ENCODE results near the gene TMC6. TPM values are rescaled to one million over a fixed set of nuclear protein-coding genes. Genes with fewer than 3 reads are reported as not detected.

The TMC6 gene
- polyA plus RNA-seq, 1 of the 3 experiments (the other 2 are of a cell fraction): 5.5 TPM

DNA sequence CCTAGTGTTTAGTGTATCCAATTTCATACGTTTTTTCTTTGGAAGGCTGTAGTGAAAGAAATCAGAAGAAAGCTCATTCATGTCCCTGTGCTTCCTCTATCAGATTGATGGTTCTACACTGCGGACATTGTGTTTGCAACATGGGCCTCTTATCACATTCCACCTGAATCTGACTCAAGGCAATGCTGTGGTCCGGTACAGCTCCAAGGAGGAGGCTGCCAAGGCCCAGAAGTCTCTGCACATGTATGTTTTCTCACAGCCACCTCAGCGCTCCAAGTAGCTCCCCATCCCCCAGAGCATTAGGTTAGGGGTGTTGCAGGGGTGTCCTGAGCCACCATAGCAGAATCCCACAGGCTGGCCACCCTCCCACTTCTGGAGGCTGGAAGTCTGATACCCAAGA is 25.2 kb downstream of the TMC6 start (continued):
- TF ChIP-seq, protein P1, sequence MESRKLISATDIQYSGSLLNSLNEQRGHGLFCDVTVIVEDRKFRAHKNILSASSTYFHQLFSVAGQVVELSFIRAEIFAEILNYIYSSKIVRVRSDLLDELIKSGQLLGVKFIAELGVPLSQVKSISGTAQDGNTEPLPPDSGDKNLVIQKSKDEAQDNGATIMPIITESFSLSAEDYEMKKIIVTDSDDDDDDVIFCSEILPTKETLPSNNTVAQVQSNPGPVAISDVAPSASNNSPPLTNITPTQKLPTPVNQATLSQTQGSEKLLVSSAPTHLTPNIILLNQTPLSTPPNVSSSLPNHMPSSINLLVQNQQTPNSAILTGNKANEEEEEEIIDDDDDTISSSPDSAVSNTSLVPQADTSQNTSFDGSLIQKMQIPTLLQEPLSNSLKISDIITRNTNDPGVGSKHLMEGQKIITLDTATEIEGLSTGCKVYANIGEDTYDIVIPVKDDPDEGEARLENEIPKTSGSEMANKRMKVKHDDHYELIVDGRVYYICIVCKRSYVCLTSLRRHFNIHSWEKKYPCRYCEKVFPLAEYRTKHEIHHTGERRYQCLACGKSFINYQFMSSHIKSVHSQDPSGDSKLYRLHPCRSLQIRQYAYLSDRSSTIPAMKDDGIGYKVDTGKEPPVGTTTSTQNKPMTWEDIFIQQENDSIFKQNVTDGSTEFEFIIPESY (IDR thresholded peaks at IDR 0.05; ENCODE audit: borderline replicate concordance, low read depth): no peak

DNA sequence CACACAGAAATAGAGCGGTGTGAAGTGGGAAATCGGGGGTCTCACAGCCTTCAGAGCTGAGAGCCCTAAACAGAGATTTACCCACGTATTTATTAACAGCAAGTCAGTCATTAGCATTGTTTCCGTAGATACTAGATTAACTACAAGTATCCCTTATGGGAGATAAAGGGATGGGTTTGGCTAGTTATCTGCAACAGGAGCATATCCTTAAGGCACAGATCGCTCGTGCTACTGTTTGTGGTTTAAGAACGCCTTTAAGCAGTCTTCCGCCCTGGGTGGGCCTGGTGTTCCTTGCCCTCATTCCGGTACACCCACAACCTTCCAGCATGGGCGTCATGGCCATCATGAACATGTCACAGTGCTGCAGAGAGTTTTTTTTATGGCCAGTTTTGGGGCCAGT is 27.0 kb downstream of the TMC6 start:
- POLR2A ChIA-PET: no interaction called here
- Histone ChIP-seq H3K36me3 (replicated peaks in 1 of 2; ENCODE audit: control insufficient read depth in 1 of 2, insufficient read depth in 2 of 2, low read length in 1 of 2) (peaks cover 55 to 90% of the 10 kb centered on the region in 2 experiments), H3K9me3 (no peaks in the 10 kb centered on the region), H3K27me3 (ENCODE audit: insufficient read depth) (no peaks in the 10 kb centered on the region), H3F3A (replicated peaks; ENCODE audit: insufficient read depth) (peaks cover 8% of the 10 kb centered on the region), H3K79me2 (ENCODE audit: insufficient read depth) (no peaks in the 10 kb centered on the region), H3K4me1 (ENCODE audit: control insufficient read depth in 1 of 2, insufficient read depth in 2 of 2, low read depth in 1 of 2, low read length in 1 of 2) (no peaks in the 10 kb centered on the region), H3K4me2 (no peak overlapping the region), H3K9me2 (no peaks in the 10 kb centered on the region), H2AFZ (ENCODE audit: low read depth) (no peak overlapping the region), H4K20me1 (ENCODE audit: insufficient read depth) (no peaks in the 10 kb centered on the region), H3K9ac (no peak overlapping the region), H3K27ac (ENCODE audit: low read depth in 2 of 2, low read length in 1 of 2) (no peak overlapping the region), H3K4me3 (ENCODE audit: low read depth in 2 of 2, low read length in 1 of 2) (no peak overlapping the region)
- TF ChIP-seq, protein P2, sequence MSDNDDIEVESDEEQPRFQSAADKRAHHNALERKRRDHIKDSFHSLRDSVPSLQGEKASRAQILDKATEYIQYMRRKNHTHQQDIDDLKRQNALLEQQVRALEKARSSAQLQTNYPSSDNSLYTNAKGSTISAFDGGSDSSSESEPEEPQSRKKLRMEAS (IDR thresholded peaks at IDR 0.05; ENCODE audit: low read depth): no peak
- TF ChIP-seq GATA2 (CRISPR knock-in tag; IDR thresholded peaks at IDR 0.05) (no peak), FOXJ3 (CRISPR knock-in tag; IDR thresholded peaks at IDR 0.05) (no peak), NRF1 (IDR thresholded peaks at IDR 0.05; ENCODE audit: low read depth, low read length) (no peak), JUND (IDR thresholded peaks at IDR 0.05) (no peak), TCF12 (IDR thresholded peaks at IDR 0.05) (no peak), EZH2phosphoT487 (IDR thresholded peaks at IDR 0.05; ENCODE audit: borderline replicate concordance, low read depth) (no peak), CHD2 (IDR thresholded peaks at IDR 0.05; ENCODE audit: low read length, partially characterized antibody) (no peak), SMC3 (IDR thresholded peaks at IDR 0.05; ENCODE audit: low read depth, low read length) (no peak), GABPA (IDR thresholded peaks at IDR 0.05; ENCODE audit: low read depth) (no peak), YY1 (IDR thresholded peaks at IDR 0.05; ENCODE audit: low read depth) (no peak), TEAD4 (IDR thresholded peaks at IDR 0.05; ENCODE audit: borderline replicate concordance, insufficient read depth) (no peak), POLR2AphosphoS5 (IDR thresholded peaks at IDR 0.05; ENCODE audit: low read depth, low read length) (no peak), RFX5 (IDR thresholded peaks at IDR 0.05; ENCODE audit: low read length) (no peak), NFIC (IDR thresholded peaks at IDR 0.05; ENCODE audit: borderline replicate concordance) (no peak)
- TF ChIP-seq, protein P3, sequence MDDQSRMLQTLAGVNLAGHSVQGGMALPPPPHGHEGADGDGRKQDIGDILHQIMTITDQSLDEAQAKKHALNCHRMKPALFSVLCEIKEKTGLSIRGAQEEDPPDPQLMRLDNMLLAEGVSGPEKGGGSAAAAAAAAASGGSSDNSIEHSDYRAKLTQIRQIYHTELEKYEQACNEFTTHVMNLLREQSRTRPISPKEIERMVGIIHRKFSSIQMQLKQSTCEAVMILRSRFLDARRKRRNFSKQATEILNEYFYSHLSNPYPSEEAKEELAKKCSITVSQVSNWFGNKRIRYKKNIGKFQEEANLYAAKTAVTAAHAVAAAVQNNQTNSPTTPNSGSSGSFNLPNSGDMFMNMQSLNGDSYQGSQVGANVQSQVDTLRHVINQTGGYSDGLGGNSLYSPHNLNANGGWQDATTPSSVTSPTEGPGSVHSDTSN (IDR thresholded peaks at IDR 0.05): no peak
- TF ChIP-seq, protein P4, sequence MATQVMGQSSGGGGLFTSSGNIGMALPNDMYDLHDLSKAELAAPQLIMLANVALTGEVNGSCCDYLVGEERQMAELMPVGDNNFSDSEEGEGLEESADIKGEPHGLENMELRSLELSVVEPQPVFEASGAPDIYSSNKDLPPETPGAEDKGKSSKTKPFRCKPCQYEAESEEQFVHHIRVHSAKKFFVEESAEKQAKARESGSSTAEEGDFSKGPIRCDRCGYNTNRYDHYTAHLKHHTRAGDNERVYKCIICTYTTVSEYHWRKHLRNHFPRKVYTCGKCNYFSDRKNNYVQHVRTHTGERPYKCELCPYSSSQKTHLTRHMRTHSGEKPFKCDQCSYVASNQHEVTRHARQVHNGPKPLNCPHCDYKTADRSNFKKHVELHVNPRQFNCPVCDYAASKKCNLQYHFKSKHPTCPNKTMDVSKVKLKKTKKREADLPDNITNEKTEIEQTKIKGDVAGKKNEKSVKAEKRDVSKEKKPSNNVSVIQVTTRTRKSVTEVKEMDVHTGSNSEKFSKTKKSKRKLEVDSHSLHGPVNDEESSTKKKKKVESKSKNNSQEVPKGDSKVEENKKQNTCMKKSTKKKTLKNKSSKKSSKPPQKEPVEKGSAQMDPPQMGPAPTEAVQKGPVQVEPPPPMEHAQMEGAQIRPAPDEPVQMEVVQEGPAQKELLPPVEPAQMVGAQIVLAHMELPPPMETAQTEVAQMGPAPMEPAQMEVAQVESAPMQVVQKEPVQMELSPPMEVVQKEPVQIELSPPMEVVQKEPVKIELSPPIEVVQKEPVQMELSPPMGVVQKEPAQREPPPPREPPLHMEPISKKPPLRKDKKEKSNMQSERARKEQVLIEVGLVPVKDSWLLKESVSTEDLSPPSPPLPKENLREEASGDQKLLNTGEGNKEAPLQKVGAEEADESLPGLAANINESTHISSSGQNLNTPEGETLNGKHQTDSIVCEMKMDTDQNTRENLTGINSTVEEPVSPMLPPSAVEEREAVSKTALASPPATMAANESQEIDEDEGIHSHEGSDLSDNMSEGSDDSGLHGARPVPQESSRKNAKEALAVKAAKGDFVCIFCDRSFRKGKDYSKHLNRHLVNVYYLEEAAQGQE (IDR thresholded peaks at IDR 0.05; ENCODE audit: low read depth, low read length): no peak
- TF ChIP-seq, protein P1 (IDR thresholded peaks at IDR 0.05; ENCODE audit: borderline replicate concordance, low read depth): no peak
- CTCF ChIA-PET: interaction anchor here (1.0 to 4.8 kb wide), 4 partner anchors 10 to 82 kb away, joined by 3 to 40 read pairs (median 7); no protein-coding TSS in a partner anchor
- WGBS (ENCODE audit: low lambda C conversion rate): 94% methylated on average over 10 of the region's 10 CpGs
- DNase-seq: no peak

Measured in SK-N-SH (cell line).